GM23338 (cell line): ENCODE measurements around the gene PTPN13. TPM values are rescaled to one million over a fixed set of nuclear protein-coding genes. Genes with fewer than 3 reads are reported as not detected.
A peak's percentile ranks its signal among the peaks of the same experiment; 100 is the strongest.

Source experiments
- ATAC-seq: fragments of 200-7000 bp; cut with Tn5 transposase; 3 replicates; pipeline ENCODE4 v1.9.1; 2020
- DNase-seq: peaks from one replicate; pipeline ENCODE4 v3.0.0-alpha.2; 2015; ENCODE audit warnings: low spot score
- H2AFZ ChIP-seq: fragments of 200-600 bp; sonication (generic); 2 replicates; pipeline ENCODE4 v1.8.0; 2016; ENCODE audit warnings: antibody characterized with exemption, mild to moderate bottlenecking, moderate library complexity
- H3F3A ChIP-seq: fragments of 200-600 bp; sonication (generic); replicated peaks from 2 replicates; pipeline ENCODE4 v1.8.0; 2017; ENCODE audit warnings: antibody characterized with exemption, mixed run types, low read depth
- H3K27ac ChIP-seq: fragments of 200-600 bp; sonication (generic); 2 replicates; pipeline ENCODE4 v1.6.1; 2016; ENCODE audit warnings: low read depth
- H3K27me3 ChIP-seq: fragments of 200-600 bp; sonication (generic); 2 replicates; pipeline ENCODE4 v1.8.0; 2016; ENCODE audit warnings: mild to moderate bottlenecking, mixed run types, moderate library complexity; ENCODE audit not compliant: insufficient read depth
- H3K36me3 ChIP-seq: fragments of 200-600 bp; sonication (generic); 2 replicates; pipeline ENCODE4 v1.8.0; 2016; ENCODE audit warnings: mild to moderate bottlenecking; ENCODE audit not compliant: insufficient read depth
- H3K4me1 ChIP-seq: fragments of 200-600 bp; sonication (generic); 2 replicates; pipeline ENCODE4 v1.8.0; 2016; ENCODE audit warnings: mild to moderate bottlenecking, moderate library complexity; ENCODE audit not compliant: insufficient read depth
- H3K4me2 ChIP-seq: fragments of 200-600 bp; sonication (generic); 2 replicates; pipeline ENCODE4 v1.7.1; 2017; ENCODE audit warnings: mixed run types
- H3K4me3 ChIP-seq: fragments of 200-600 bp; sonication (generic); 2 replicates; pipeline ENCODE4 v1.6.1; 2016; ENCODE audit warnings: mixed run types
- H3K79me2 ChIP-seq: fragments of 200-600 bp; sonication (generic); replicated peaks from 2 replicates; pipeline ENCODE4 v1.8.0; 2017; ENCODE audit warnings: mild to moderate bottlenecking; ENCODE audit not compliant: insufficient read depth
- H3K9me2 ChIP-seq: fragments of 200-600 bp; sonication (generic); 2 replicates; pipeline ENCODE4 v1.8.0; 2017; ENCODE audit not compliant: insufficient read depth
- H4K20me1 ChIP-seq: fragments of 200-600 bp; sonication (generic); replicated peaks from 2 replicates; pipeline ENCODE4 v1.8.0; 2017; ENCODE audit warnings: mild to moderate bottlenecking; ENCODE audit not compliant: insufficient read depth
- H3K27ac Mint-ChIP-seq: 2 replicates; pipeline ENCODE4 v1.8.0; 2020; ENCODE audit warnings: inconsistent platforms, mild to moderate bottlenecking, moderate library complexity, mixed read lengths
- H3K27me3 Mint-ChIP-seq: 3 replicates; pipeline ENCODE4 v1.8.0; 2022; ENCODE audit warnings: low read depth, mild to moderate bottlenecking, moderate library complexity, mixed read lengths, inconsistent platforms; ENCODE audit not compliant: insufficient read depth, poor library complexity
- H3K36me3 Mint-ChIP-seq: 3 replicates; pipeline ENCODE4 v1.8.0; 2021; ENCODE audit warnings: low read depth, mild to moderate bottlenecking, inconsistent platforms, moderate library complexity, mixed read lengths
- H3K4me1 Mint-ChIP-seq: 3 replicates; pipeline ENCODE4 v1.8.0; 2020; ENCODE audit warnings: mild to moderate bottlenecking, inconsistent platforms, mixed read lengths
- H3K4me3 Mint-ChIP-seq: 3 replicates; pipeline ENCODE4 v1.8.0; 2021; ENCODE audit warnings: moderate library complexity, mild to moderate bottlenecking, inconsistent platforms, mixed read lengths
- H3K9me3 Mint-ChIP-seq: 3 replicates; pipeline ENCODE4 v1.8.0; 2020; ENCODE audit warnings: moderate library complexity, mild to moderate bottlenecking, inconsistent platforms, mixed read lengths
- CREB1 ChIP-seq: fragments of 250-450 bp; sonication (Bioruptor Pico); IDR thresholded peaks from 2 replicates; pipeline ENCODE4 v1.5.0; 2020; ENCODE audit warnings: low read depth, mild to moderate bottlenecking, moderate library complexity
- CTCF ChIP-seq, 2 experiments: fragments of 200-600 bp in 1 of 2; sonication (generic) in 1 of 2; conservative IDR thresholded peaks; 2 replicates each; pipeline versions ENCODE4 v1.5.1 to v1.6.1; 2016 to 2017; ENCODE audit warnings: antibody characterized with exemption in 2 of 2, low read depth in 2 of 2, mild to moderate bottlenecking in 2 of 2, moderate library complexity in 1 of 2
- EZH2 ChIP-seq: fragments of 200-600 bp; sonication (generic); IDR thresholded peaks from one replicate; pipeline ENCODE4 v1.8.0; 2017; ENCODE audit warnings: antibody characterized with exemption, mild to moderate bottlenecking, low read depth; ENCODE audit not compliant: unreplicated experiment
- EZH2phosphoT487 ChIP-seq: fragments of 200-600 bp; sonication (generic); IDR thresholded peaks from one replicate; pipeline ENCODE4 v1.8.1; 2018; ENCODE audit warnings: antibody characterized with exemption; ENCODE audit not compliant: unreplicated experiment
- JUNB ChIP-seq: IDR thresholded peaks from one replicate; pipeline ENCODE4 v1.6.1; 2016; ENCODE audit warnings: antibody characterized with exemption; ENCODE audit not compliant: unreplicated experiment
- NANOG ChIP-seq: IDR thresholded peaks from 2 replicates; pipeline ENCODE4 v1.6.1; 2016; ENCODE audit warnings: antibody characterized with exemption, borderline replicate concordance
- POLR2AphosphoS5 ChIP-seq: IDR thresholded peaks from 2 replicates; pipeline ENCODE4 v1.6.1; 2016; ENCODE audit warnings: antibody characterized with exemption, low read depth
- REST ChIP-seq: IDR thresholded peaks from one replicate; pipeline ENCODE4 v1.6.1; 2018; ENCODE audit warnings: antibody characterized with exemption; ENCODE audit not compliant: unreplicated experiment
- STAT1 ChIP-seq: IDR thresholded peaks from one replicate; pipeline ENCODE4 v1.6.1; 2016; ENCODE audit warnings: antibody characterized with exemption; ENCODE audit not compliant: unreplicated experiment
- ZNF331 ChIP-seq: fragments of 250-450 bp; sonication (Bioruptor Pico); IDR thresholded peaks from 2 replicates; pipeline ENCODE4 v1.5.0; 2020; ENCODE audit warnings: low read depth, mild to moderate bottlenecking, moderate library complexity
- polyA plus RNA-seq: library from polyadenylated mRNA; unstranded; fragments of >200 nt; fragmentation: Nextera tagmentation; extraction: Ambion mirVana; gene quantifications from 2 replicates; pipeline ENCODE4 v1.2.1, GENCODE V29; 2016
- total RNA-seq: library from RNA; depleted of rRNA; stranded (reverse); fragments of >200 nt; shearing (Covaris generic); gene quantifications from 2 replicates; pipeline ENCODE4 v1.2.3, GENCODE V29; 2014
- TF ChIP-seq, protein P1 (sequence below): IDR thresholded peaks from 2 replicates; pipeline ENCODE4 v1.6.1; 2016; ENCODE audit warnings: antibody characterized with exemption

PTPN13 gene
- total and polyA plus RNA-seq, 2 experiments from 2014 or later, result 12.6 to 49.9 TPM

DNA sequence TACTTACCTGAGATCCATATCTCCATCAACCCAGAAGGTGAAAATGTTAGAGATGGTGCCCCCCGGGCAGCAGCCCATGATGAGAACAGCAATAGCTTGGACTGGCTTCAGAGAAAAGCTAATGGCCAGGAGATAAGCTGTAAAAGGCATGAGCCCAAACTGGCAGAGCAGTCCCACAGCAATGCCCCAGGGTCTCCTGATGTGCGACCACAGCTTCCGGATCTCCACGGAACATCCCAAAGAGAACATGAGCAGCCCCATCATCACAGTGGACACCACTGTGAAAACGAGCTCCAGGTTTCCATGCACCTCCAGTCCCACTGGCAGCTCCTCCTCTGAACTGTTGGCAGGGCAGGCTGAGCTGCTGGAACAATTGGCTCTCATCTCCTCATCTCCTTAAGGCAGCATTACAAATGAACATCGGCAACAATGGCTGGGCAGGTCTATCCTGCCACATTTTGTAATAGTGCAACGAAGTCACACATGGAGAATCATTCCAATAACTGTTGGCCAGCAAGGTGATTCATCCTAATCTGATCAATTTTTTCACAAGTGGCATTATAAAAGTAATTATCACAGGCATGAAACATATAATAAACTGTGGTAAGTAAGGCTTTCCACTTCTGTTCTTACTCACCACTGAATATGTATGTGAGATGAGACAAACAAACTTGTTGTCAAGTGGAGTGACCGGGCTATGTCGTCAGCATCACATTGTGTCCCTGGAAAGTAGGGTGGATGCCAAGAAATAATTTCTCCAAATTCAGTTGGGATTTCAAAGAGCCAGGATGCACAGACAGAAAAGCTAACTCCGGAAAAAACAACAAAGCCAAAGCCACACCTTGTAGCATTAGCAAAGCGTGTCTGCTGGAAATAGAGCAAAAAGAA, 254.9 kb downstream of the PTPN13 start, which contains the start of gene SLC10A6:
SLC10A6 (minus strand) TSS at position 653 of the 888 bp plus-strand sequence; CDS start at position 384, 269 bp downstream.
- DNase-seq (no peak), ATAC-seq (no peak)
- H3F3A ChIP-seq, result no peaks in the 10 kb centered on the region
- no peaks in the 10 kb centered on the region for H4K20me1 ChIP-seq
- no peak within 1 kb of the TSS for H3K27ac ChIP-seq
- Mint-ChIP-seq H3K4me1 (peaks cover 7% of the 10 kb centered on the region), H3K4me3 (no peak within 1 kb of the TSS), H3K27me3 (peaks cover 3% of the 10 kb centered on the region), H3K36me3 (no peaks in the 10 kb centered on the region), H3K27ac (no peak within 1 kb of the TSS), H3K9me3 (no peaks in the 10 kb centered on the region)
- no peak within 1 kb of the TSS for H3K4me3 ChIP-seq
- H3K36me3 ChIP-seq, result no peaks in the 10 kb centered on the region
- no peak within 1 kb of the TSS for H3K4me2 ChIP-seq
- H3K27me3 ChIP-seq, result no peaks in the 10 kb centered on the region
- H3K9me2 ChIP-seq, result peaks cover 5% of the 10 kb centered on the region
- H3K4me1 ChIP-seq, result no peaks in the 10 kb centered on the region
- H3K79me2 ChIP-seq, result no peaks in the 10 kb centered on the region
- peak within 1 kb of the TSS; percentile 74 for H2AFZ ChIP-seq
- TF ChIP-seq EZH2phosphoT487 (no peak), EZH2 (no peak), JUNB (no peak), POLR2AphosphoS5 (no peak), CREB1 (CRISPR knock-in tag) (no peak), STAT1 (no peak), CTCF (conservative IDR thresholded peaks at IDR 0.05; ENCODE audit: low read depth in 2 of 2) (no peak), ZNF331 (CRISPR knock-in tag) (no peak), REST (no peak), NANOG (no peak)
- TF ChIP-seq, protein P1, sequence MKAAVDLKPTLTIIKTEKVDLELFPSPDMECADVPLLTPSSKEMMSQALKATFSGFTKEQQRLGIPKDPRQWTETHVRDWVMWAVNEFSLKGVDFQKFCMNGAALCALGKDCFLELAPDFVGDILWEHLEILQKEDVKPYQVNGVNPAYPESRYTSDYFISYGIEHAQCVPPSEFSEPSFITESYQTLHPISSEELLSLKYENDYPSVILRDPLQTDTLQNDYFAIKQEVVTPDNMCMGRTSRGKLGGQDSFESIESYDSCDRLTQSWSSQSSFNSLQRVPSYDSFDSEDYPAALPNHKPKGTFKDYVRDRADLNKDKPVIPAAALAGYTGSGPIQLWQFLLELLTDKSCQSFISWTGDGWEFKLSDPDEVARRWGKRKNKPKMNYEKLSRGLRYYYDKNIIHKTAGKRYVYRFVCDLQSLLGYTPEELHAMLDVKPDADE, result no peak
